ENCODE data around the gene DYRK2.
"Not testable (repeated sequence)": the region's sequence is repeated elsewhere in the genome, so short reads cannot be mapped to it uniquely, and the experiment has no call there.

The DYRK2 gene

DNA sequence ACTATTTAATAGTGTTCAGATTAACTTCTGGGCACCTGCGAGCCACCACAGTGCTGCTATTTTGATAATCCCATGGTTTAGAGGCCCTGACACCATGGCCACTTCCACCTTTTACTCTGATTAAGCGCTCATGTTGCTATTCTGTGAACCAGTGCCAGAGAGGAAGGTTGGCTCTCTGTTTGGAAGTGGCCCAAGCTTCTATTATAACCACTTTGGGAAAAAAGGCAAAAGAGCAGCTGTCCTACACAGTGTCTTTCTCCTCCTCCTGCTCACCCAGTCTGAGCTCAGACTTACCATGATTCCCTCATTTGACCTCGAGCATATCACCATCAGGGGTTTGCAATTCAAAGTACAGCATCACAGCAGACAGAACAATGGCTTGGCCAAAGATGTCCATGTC, 23.3 kb downstream of the DYRK2 start:
- no peak for DNase-seq

DNA sequence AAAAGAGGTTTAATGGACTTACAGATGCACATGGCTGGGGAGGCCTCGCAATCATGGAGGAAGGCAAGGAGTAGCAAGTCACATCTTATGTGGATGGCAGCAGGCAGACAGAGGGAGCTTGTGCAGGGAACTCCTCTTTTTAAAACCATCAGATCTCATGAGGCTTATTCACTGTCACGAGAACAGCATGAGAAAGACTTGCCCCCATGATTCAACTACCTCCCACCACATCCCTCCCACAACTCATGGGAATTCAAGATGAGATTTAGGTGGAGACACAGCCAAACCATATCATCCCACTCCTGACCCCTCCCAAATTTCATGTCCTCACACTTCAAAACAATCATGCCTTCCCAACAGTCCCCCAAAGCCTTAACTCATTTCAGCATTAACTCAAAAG, 24.0 kb downstream of the DYRK2 start:
- not testable (repeated sequence) for DNase-seq

DNA sequence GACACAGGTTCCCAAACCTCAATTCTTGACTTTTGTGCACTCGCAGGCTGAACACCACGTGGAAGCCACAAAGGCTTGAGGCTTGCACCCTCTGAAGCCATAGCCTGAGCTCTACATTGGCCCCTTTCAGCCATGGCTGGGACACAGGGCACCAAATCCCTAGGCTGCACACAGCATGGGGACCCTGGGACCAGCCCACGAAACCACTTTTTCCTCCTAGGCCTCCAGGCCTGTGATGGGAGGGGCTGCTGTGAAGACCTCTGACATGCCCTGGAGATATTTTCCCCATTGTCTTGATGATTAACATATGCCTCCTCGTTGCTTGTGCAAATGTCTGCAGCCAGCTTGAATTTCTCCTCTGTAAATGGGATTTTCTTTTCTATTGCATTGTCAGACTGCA, 25.0 kb downstream of the DYRK2 start:
- not testable (repeated sequence) for DNase-seq

- DNase-seq, result no peak
Measured at GRCh38 chr12:67674417-67674816, 25.9 kb downstream of the DYRK2 start.

DNA sequence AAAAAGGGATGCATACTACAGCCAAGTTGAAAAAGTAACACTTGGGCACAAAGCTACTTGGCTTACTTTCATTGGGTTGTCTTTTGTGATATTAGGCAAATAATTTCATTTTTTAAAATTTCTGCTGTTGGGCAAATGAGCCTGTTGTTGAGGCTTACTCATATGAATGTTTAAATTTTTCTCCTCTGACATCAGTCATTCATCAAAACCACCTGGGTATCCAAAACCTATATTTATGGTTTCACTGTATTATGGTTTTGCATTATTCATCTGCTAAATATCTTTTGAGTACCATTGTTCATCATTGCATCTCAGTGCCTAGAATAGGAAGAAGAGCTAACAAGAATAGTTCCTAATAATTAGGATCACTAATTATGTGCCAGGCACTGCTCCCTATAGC, 28.1 kb downstream of the DYRK2 start:
- DNase-seq, result no peak

GRCh38 chr12:67677166-67677565, 28.6 kb downstream of the DYRK2 start:
- DNase-seq, result no peak

DNA sequence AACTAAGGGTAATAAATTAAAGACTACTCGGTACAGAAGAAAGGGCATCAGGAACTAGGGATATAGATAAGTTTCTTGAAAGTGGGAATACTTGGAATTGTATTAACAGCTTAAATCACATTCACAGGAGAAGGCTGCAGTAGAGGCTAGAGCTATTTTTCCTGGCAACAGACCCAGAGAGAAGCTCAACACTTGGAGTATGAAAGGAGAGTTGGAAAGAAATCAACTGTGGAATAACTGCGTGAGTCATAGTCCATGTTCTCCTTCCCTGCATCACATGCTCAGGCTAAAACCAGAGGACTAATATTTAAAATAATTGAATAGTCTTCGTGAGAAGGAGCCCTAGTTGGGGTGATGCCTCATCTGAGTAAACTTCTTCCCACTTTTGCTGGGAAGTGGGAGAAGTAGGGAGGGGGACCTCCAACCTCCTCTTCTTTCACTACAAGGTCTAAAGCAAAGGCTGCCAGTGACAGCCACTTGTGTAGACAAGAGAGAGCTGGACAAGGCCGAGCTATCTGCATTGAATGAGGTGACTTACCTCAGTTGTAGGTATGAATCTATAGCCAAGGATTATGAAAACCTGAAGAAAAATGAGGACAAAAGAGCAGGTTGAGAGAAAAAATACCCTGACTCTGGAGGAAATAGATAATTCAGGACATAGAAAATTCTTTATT, 32.7 kb downstream of the DYRK2 start:
- DNase-seq, result no peak

DNA sequence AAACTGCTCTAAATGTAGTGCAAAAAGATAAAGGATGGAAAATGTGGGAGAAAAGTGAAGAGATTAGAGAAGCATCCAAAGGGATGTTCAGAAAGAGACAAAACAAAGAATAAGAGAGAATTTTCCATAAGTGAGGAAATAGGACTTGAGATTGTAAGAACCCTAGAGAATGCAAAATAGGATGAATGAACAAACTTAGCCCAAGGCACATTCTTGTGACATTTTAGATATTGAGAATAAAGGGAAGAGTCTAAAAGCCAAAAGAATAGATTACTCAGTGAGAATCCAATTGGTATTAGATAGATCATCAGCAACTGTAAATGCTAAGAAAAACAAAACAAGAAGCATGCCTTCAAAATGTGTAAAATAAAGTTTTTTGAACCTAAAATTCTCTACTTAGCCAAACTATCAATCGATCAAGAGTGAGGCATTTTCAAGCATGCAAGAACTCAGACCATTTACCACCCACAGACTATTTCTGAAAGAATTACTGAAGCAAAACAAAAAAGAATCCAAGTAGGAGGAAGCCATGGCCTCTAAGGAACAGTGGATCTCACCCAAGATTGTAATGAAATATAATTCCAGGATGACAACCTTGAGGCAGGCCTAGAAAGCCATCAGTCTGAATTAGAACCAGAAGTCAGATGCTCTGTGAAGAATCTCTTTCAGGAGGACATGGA, 33.5 kb downstream of the DYRK2 start:
- DNase-seq, result no peak

DNA sequence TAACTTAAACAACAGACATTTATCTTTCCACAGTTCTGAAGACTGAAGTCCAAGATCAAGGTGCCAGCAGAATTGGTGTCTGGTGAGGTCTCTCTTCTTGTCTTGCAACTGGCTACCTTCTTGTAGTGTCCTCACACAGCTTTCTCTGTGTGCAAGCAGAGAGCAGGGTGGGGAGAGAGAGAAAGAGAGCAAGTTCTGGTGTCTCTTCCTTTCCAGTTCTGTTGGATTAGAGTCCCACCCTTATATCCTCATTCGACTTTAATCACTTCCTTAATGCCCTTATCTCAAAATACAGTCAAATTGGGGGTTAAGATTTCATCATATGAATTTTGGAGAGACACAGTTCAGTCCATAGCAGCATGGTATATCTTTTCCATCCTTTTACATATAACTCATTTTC, 40.8 kb downstream of the DYRK2 start:
- DNase-seq, result no peak

DNA sequence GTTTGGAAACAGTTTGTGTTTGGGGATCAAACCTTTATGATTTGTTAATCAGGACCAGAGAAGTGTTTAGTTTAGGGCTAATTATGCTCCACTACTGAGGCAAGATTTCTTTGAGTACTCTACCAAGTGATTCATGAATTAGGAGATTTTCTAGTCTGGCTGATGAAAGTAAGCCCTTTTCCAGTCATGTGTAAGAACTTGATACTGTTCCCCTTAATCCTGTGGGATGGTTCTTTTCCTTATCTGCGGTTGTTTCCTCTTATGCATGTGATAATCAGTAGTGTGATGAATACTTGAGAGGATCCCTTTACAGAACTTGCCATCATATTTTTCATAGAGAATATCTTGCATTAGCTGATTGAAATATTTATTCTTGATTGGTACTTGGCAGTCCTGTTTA, 42.1 kb downstream of the DYRK2 start:
- DNase-seq, result no peak

- DNase-seq, result no peak
Measured at GRCh38 chr12:67691220-67691619, 42.7 kb downstream of the DYRK2 start.

- no peak for DNase-seq
Measured at GRCh38 chr12:67692135-67692534, 43.6 kb downstream of the DYRK2 start.

DNA sequence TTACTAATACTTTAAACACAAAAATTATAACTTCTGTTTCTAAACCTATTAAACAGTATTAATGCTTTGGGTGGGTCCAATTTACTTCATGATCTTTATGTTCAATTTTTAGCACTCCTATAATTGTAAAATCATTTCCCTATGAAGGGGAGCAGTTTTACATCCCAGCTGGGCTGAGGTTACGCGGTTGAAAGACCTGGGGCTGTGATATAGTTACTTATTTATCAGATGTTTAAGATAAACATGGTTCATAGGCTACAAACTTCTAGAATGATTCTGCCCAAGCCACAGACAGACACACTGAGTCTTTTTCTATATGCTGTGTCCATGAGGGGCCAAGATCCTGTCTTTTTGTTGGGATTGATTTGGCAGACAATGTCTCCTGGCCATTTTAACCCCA, 44.4 kb downstream of the DYRK2 start:
- DNase-seq, result no peak

- DNase-seq, result no peak
Measured at GRCh38 chr12:67693894-67694293, 45.3 kb downstream of the DYRK2 start.

GRCh38 chr12:67694306-67694900, 45.9 kb downstream of the DYRK2 start:
- DNase-seq, result no peak

- DNase-seq, result no peak
Measured at GRCh38 chr12:67695974-67696373, 47.4 kb downstream of the DYRK2 start.

GRCh38 chr12:67697443-67697842, 48.9 kb downstream of the DYRK2 start:
- DNase-seq, result no peak

DNA sequence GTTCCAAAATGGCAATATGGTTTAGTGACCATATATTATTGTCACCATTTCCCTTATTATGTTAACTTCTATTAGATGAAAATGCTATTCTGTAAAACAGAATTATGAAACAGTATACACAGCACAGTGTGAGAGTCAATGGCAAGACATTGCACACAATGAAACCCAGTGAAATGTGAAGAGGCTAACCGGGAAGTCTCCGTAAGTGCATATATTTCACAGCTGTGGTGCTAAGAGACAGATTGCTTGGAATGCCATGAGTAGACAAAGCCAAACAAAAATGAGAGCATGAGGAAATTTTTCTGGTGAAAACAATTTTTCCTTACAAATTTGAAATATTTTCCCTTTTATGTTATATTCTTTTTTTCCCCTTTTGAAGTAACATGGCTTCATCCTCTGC, 49.4 kb downstream of the DYRK2 start:
- no peak for DNase-seq

GRCh38 chr12:67698672-67699581, 50.4 kb downstream of the DYRK2 start:
- DNase-seq, result no peak

DNA sequence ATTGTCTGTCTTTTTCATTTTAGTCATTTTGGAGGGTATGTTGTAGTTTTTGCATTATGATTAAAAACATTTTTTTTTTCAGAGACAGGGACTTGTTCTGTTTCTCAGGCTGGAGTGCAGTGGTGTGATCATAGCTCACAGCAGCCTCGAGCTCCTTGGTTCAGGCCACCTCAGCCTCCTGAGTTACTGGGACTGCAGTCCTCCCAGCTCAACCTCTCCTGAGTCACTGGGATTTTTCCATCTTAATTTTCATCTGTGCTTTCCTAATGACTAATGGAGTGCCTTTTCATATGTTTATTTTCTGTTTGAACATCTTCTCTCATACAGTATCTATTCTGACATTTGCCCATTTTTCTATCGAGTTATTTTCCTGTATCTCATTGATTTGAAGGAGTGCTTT, 52.6 kb downstream of the DYRK2 start:
- DNase-seq, result no peak

DNA sequence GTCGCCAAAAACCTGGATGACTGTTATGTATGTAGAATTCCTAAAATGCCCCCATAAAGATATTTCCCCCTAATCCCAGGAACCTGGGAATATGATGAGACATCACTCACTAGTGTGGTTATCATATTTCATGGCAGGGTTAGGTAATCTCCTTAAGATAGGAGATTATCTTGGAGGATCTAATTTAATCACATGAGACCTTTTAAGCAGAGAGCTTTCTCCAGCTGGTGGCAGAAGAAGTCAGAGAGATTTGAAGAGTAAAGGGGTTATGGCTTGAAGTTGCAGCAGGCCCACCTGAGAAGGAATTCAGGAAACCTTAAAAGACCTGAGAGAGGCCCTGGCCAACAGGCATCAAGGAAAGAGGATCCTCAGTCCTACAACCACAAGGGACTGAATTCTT, 53.6 kb downstream of the DYRK2 start:
- DNase-seq, result no peak

DNA sequence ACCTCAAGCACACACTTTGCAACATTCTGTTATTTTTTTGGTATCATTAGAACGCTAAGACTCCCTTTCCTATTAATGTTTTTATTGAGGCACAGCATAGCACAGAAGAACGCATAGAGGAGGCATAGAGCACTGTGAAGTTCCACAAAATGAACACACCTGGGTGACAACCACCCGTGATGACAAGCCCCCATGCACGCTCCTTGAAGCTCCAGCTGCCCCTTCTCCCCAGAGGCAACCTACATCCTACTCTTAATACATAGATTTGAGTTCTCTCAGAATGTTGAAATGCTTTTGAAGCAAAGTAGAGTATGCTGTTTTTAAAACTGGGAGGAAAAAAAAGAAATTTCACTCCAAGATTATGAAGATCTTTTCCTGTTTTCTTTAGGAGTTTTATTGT, 55.5 kb downstream of the DYRK2 start:
- no peak for DNase-seq
